Activated CD4-positive, CD25-positive, alpha-beta regulatory T cell treated with anti-CD3 and anti-CD28 coated beads, Interleukin-2, amount 50 U/mL, for 72 hours (primary cell): ENCODE measurements around the gene FHL1.
"Not testable (repeated sequence)": the region's sequence is repeated elsewhere in the genome, so short reads cannot be mapped to it uniquely, and the experiment has no call there.

Experiments used
- DNase-seq: peaks from one replicate; pipeline ENCODE4 v3.0.0; 2021

The FHL1 gene

DNA sequence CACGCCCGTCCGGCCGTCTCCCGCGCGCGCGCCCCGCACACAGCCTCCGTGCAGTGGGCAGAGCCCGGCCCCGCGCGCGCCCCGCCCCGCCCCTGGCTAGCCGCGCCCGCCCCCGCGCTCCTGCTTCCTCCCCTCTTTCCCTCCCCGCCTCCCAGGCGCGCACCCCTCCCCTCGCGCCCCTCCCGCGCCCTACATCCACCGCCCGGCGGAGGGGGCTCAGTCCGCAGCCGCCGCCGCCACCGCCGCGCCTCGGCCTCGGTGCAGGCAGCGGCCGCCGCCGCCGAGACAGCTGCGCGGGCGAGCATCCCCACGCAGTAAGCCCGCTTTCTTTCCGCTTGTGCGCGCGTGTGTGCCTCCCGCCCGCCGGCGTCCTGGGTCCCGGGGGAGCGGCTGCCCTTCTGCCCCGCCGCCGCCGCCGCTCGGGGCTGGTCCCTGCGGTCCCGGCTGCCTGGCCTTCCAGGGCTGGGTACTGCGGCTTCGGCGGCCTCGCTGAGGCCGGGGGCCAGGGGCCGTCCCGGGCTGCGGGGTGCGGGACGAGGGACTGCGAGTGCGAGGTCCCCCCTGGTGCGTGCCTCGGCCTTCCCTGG, at the start of gene FHL1:
Gene FHL1 (plus strand): TSS at position 219 of the 587 bp plus-strand sequence.
- DNase-seq = peak; percentile 46

DNA sequence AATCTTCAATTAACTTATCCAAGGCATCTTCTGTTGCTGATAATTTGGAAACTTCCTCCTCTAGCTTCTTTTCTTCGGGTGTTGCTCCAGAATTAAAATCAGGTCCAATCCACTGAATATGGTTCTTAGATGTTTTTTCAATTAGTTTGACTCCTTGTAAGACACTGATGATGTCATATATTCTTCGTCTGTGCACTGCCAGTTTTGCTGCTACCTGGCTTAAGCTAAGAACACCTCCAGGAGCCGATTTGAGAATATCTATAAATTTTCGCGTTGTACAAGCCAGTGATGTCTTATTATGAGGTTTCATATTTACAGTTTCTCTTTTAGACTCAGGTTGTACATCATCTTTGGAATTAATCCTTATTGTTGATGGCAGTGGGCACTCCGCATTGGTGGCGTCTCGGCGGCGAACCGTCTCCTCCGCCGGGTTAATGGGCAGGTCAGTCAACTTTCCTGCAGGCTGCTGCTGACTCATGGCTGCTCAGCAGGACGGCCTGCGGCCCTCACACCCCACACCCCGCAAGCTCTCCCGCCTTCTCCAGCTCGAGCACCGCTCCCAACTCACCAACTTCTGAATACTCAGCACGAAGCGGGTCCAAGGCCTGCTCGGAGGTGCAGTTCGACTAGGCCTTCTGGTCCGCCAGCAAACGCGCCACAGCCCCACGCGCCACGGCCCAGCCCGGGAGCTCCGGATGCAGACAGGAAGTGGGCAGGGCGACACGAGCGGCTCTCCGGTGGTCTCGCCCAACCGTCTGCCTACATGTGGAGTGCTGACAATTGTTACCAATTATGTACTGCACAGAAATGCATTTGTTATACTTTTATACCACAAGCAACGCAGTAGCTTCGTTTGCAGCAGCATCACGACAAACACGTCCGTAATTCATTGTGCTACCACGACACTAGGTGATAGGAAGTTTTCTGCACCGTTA, 49.2 kb upstream of the FHL1 start:
- DNase-seq = no peak

DNA sequence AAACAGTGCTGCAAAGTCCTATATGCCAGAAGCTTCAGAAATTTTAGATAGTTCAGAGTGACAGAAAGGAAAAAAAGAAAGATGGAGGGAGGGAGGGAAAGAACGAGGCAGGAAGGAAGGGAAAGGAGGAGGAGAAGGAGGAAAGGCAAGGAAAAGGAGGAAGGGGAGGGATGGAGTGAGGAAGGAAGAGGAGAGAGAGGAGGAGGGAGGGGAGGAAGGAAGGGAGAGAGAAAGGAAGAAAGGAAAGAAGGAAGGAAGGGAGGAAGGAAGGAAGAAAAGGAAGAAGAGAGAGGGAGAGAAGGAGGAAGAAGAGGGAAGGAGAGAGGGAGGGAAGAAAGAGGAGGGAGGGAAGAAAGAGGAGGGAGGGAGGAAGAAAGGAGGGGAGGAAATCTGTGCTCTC, 42.4 kb upstream of the FHL1 start:
- DNase-seq = no peak

DNA sequence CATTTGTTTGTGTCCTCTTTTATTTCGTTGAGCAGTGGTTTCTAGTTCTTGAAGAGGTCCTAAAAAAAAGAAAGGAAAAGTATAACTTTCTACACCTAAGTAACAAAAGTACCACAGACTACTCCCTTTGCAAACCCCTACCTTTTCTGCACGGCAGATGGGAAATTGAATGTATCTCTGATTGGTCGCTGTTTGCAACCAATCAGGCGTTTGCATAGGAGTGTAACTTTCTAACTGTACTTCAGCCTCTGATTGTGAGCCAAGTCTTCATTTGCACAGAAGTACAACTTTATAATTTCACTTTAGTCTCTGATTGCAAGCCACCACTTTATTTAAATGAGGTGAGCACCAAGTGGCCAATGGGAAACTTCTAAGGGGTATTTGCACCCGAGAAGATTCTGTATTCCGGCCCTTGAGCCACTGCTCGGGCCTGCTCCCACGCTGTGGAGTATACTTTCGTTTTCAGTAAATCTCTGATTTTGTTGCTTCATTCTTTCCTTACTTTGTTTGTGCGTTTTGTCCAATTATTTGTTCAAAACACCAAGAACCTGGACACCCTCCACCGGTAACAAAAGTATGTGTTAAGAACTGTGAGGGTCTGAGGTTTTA, 40.3 kb upstream of the FHL1 start:
- DNase-seq = no peak

DNA sequence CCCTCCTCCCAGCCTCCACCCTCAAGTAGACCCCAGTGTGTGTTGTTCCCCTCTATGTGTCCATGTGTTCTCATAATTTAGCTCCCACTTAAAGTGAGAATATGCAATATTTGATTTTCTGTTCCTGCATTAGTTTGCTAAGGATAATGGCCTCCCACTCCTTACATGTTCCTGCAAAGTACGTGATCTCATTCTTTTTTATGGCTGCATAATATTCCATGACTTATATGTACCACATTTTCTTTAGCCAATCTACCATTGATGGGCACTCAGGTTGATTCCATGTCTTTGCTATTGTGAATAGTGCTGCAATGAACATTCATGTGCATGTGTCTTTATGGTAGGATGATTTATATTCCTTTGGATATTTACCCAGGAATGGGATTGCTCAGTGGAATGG, 38.4 kb upstream of the FHL1 start:
- DNase-seq = not testable (repeated sequence)

DNA sequence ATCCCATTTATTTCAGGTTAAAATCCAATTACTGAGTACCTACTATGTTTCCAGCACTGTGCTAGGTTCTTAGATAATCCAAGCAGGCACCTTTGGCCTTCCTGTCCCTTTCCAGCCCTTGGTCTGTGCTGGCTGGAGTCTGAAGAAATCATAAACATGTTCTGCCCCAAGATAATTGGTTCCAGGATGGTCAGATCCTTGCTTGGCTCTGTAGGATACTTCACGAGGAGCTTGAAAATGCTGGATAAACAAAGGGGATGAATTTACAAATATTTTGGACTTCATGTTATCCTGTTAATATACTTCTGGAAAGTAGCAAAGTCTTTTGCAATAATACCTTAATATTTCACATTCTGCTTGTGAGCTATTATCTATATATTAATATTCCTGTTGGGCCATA, 35.0 kb upstream of the FHL1 start:
- no peak for DNase-seq

DNA sequence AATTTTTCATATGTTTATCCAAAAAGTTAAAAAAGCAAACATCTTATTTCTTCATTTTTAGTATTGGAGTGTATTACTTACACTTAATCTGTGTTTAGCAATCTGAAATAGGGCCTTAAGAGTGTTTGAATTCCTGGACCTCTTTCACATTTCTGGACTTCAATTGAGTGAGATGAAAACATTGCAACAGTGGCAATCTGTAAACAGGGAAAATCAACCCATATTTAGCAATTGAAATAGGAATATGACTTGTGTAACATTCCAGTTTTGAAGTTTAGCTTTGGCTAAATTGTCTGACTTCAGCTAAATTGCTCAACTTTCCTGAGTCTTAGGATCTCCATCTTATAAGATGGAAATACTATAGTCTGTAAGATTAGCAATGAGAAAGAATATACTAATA, 34.6 kb upstream of the FHL1 start:
- no peak for DNase-seq

DNA sequence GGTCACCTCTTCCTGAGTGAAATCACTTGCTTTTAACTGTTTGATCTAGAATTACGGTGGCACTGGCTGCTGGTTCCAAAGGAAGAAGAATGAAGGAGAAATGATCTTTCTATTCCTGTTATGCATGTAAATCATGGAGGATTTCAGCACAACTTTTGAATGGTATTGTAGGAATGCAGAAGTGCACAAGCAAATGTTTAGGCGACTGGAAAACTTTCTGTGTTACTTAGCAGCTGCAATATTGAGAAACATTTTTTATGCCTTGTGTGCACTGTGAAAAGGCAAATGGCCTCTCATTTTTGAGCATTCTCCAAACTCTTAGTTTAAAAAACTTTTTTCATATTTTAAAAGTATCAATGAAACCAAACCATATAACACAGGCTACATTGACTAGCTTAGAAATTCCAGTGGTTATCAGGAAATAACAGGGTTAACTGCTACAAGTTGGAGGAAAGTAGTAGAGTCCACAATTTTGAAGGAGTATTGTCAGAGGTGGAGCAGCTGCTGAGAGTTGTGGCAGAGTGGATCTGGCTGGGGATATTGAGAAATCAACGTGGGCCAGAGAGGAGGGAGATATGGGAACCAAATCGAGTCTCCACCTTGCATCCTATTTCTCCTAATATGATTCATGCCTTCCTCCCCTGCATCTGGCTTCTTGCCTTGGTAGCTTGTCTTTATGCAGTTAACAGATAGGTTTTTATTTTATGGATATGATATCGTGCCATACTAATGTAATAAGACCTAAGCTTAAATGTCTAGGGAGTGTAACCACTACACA, 32.0 kb upstream of the FHL1 start:
- DNase-seq = no peak

DNA sequence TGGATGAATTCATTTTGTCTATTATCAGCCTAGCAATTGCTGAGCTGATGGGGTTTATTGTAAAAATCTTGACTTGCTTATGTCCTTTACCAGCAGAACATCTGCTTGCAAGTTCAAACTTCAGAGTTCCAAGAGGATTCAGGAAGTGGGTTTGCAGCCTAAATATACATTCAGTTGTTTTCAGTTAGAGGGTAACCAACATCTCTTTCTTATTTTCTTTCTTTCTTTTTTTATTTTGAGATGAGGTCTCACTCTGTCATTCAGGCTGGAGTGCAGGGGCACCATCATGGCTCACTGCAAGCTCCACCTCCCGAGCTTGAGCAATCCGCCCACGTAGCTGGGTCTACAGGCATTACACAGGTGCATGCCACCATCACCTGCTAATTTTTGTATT, 31.4 kb upstream of the FHL1 start:
- DNase-seq = no peak

DNA sequence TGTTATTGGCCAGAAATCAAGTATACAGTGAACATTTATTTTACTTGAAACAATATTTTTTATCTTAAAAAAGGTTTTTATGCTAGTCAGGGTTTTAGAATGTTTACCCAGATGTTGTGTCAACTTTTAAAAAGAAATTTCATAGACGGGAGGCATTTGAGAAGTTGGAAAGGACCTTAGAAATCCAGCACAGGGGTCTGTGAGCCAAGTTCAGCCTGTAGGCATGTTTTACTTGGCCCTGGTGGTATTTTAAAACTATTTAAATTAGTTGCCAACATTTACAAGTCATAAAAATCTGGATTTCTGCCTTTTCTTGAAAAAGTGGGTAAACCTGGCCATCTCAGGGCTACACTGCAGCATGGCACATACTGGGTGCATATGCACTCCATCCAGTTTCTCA, 25.5 kb upstream of the FHL1 start:
- no peak for DNase-seq

DNA sequence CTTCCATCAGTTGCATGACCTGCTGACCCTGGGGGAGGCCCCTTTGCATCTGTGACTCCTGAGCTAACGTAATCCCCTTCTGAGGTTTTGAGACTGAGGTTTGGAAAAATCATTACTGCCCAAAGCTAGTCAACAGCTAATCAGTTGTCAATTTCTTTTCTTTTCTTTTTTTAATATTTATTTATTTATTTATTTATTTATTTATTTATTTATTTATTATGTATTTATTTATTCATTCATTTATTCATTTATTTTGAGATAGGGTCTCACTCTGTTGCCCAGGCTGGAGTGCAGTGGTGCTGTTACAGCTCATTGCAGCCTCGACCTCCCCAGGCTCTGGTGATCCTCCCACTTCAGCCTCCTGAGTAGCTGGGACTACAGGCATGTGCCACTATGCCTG, 25.1 kb upstream of the FHL1 start:
- DNase-seq = no peak

DNA sequence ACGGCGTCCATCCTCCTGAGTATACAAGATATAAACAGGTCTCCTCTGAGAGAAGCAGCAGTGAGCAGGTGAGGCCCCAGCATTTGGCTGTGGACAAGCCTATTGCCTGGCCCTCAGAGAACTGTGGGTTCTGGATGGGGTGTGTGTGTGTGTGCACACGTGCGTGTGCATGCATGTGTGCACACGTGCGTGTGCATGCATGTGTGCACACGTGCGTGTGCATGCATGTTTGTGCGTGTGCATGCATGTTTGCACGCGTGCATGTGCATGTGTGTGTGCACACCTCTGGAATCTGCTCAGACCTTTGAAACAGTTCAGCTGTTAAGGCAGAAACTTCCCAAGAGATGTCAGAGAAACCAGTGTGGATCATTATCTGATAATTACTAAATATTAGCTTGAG, 22.2 kb upstream of the FHL1 start:
- no peak for DNase-seq

DNA sequence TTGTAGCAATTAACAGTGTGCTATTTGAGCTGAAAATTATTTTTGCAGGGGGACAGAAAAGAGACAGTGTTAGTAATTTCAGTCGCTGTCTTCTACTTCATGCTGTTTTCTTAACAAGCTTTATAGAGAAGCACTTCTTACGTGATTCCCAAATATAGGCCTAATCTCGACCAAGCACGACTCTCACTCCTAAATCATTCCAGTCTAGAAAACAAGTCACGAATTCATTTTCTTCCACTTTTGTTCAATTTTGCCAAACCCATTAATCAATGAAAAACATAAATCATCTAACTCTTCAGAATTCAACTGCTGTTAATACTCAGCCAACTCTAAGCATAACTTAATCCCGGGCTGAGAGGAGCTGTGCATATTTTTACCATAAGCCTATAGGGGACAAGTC, 21.0 kb upstream of the FHL1 start:
- DNase-seq = no peak

DNA sequence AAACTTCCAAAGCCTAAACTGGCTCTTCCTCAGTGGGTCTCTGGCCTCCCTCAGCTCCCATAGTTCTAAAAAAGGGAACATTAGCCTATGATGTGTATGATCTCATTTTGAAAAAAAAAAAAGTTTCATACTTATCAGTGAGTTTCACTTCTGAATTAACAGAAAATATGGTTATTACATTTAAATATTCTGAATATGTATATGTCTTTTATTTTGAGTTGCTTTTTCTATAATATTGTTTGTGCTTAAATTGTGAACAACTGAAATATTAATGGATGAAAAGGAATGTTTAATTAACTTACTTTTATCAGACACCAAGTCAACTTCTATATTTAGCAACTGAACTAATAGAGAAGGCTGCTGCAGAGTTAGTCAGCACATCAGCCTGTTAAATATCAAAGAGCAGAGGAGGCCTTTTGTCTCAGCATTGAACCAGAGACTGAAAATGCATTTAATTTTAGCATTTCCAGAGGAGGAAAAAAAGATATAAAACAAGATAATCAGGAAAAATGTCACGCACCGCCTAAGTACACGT, 20.4 kb upstream of the FHL1 start:
- DNase-seq = no peak

DNA sequence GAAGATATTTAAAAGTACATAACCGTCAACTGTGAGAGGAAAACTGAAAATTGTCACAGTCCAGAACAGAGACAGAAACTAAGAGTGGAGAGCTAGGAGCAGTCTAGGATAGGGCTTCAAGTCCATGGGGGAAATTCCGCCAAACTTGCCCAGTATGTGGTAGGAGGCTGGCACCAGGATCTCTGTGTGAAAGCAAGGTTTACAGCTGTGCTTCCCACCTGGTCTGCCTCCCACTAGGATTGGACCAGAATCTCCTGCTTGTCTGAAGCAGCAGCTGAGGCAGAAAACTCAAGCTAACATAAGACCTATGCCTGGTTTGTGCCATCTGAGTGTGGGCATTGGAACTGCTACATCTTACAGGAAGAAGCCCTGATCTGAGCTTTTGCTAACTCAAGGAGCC, 18.6 kb upstream of the FHL1 start:
- DNase-seq = no peak

DNA sequence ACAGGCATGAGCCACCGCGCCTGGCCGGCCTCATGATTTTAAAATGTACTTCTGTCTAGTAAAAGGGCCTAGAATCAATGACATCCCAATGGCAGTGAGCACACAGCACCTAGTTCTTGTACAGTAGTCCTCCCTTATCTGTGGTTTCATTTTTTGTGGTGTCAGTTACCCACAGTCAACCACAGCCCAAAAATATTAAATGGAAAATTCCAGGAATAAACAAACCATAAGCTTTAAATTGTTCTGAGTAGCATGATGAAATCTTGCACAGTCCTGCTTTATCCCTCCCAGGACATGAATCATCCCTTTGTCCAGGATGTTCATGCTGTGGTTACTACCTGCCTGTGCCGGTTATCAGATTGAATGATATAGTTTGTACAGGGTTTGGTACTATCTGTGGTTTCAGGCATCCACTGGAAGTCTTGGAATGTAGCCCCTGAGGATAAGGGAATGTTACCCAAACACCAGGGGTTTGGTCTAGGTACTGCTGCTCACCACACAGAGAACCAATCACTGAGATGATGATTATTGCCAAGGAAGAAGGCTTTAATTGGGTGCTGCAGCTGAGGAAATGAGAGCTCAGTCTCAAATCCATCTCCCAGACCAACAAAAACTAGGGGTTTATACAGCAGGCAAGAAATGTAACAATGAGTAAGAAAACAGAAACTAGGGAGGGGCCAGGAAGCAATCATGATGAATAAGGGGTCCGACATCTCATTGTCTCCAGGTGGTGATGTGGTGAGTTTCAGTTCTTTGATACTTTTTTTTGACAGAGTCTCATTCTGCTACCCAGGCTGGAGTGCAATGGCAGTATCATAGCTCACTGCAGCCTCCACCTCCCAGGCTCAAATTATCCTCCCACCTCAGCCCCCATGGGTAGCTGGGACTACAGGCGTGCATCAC, 16.2 kb upstream of the FHL1 start:
- DNase-seq = no peak

DNA sequence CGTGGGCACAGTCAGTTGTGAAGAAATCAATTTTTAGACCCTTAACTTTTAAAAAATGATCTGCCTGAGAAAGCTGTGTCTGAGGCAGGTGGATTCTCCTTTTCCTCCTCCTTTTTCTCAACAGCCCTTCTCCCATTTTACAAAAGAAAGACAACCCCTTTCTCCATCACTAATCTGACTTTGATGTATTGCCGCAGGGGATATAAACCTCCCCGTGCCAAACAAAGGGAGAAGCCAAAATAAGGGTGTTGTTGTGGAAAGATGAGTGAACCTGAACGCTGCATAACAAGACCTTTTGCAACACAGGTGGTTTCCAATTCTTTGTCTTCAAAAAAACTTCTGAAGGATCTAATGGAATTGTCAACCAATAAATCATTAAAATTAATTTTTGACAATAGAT, 8.4 kb upstream of the FHL1 start:
- DNase-seq = no peak

DNA sequence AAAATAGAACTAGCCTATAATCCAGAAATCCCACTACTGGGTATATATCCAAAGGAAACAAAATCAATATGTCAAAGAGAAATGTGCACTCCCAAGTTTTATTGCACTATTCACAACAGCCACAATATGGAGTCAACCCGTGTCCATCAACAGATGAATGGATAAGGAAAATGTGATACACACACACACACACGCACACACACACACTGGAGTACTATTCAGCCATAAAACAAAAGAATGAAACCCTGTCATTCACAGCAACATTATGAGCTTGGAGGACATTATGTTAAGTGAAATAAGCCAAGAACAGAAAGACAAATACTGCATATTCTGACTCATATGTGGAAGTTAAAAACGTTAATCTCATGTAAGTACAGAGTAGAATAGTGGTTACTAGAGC, 5.8 kb upstream of the FHL1 start:
- DNase-seq = no peak

DNA sequence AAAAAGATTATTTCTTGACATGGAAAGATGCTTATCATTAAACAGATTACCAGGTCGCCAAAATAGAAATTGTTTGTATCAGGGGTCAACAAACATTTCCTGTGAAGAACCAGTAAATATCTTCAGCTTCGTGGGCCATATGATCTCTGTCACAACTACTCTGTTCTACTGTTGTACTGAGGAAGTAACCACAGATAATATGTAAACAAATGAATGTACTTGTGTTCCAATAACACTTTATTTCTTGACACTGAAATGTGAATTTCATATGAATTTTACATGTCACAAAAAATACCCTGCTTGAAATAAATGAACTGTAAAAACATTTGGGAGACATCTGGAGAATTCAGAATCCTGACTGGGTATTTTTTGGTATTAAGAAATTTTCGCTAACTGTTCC, 4.7 kb upstream of the FHL1 start:
- no peak for DNase-seq

DNA sequence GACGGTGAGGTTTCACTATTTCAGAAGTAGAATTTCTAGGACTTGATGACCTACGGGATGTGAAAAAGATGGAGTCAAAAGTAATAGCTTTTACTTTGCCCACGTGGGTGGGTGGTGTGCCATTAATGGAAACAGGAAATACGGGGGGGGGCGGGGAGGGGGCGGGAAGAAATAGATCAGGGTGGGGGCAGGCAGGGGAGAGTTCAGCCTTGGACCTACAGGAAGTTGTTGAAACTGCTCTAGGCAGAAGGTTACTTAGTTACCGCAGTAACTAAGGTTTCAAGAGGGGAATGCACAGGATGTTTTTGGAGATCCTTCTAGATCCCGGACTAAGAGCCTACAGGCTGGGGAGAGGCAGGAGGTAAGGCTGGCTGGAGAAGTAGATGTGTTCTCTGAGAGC, 3.6 kb upstream of the FHL1 start:
- no peak for DNase-seq

DNA sequence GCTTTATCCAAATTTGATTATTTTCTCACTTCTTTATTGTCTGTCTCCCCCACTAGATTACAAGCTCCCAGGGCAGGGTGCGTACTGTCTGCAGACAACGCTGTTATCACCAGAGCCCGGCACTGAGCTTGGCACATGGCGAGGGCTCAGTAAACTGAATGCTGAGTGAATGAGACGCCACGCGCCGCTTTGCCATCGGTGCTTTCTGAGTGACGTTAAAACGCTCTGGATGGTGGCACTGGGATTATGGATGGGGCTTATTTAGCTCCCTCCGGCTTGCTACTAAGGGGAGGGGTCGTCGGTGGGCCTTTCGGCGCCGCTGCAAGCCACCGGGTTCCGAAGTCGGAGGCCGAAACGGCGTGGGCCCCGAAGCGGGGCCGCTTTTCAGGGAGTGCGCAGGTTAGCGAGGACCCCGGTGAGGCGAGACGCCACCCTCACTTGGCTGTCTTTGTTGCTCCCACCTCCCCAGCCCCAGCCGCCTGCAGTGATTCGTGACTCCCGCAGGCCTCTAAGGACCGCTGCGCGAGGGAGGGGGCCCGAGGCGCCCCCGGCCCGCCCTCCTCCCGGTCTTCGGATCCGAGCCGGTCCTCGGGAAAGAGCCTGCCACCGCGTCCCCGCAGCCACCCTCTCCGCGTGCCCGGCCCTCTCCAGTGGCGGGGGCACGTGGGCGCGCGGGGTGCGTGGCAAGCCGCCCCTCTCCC, 569 bp upstream of the FHL1 start:
- no peak for DNase-seq
